PC-9 (cell line): ENCODE results near the gene OR5K2. TPM values are rescaled to one million over a fixed set of nuclear protein-coding genes. Genes with fewer than 3 reads are reported as not detected.

Experiments used
- BruUV-seq: library from RNA; stranded (reverse); fragments of 400-500 nt; replicated peaks from 2 replicates; lab custom pipeline; 2021; lab: Mats Ljungman, UMichigan
- CTCF ChIA-PET: fragments of 300-600 bp; sonication (Branson Sonifier 250); formaldehyde crosslinking; loops from one replicate; lab custom pipeline; 2022; ENCODE audit warnings: antibody characterized with exemption; lab: Charles Lee
- POLR2A ChIA-PET: fragments of 300-600 bp; sonication (Branson Sonifier 250); formaldehyde crosslinking; loops from one replicate; lab custom pipeline; 2022; ENCODE audit warnings: antibody characterized with exemption; ENCODE audit not compliant: unreplicated experiment; lab: Charles Lee
- DNase-seq, 2 experiments: peaks; one replicate each; pipeline versions ENCODE4 v3.0.0 to v3.0.0-alpha.2; 2015 to 2022; ENCODE audit warnings: mixed read lengths in 1 of 2
- H2AFZ ChIP-seq: fragments of 200-600 bp; sonication (generic); 2 replicates; pipeline ENCODE4 v1.8.1; 2017; ENCODE audit warnings: antibody characterized with exemption
- H3F3A ChIP-seq: fragments of 200-600 bp; sonication (generic); 2 replicates; pipeline ENCODE4 v1.8.1; 2017; ENCODE audit warnings: antibody characterized with exemption, mild to moderate bottlenecking, low read depth; ENCODE audit not compliant: insufficient read depth
- H3K27ac ChIP-seq: fragments of 200-600 bp; sonication (generic); 2 replicates; pipeline ENCODE4 v1.6.1; 2016; ENCODE audit warnings: mixed run types
- H3K27me3 ChIP-seq: fragments of 200-600 bp; sonication (generic); 2 replicates; pipeline ENCODE4 v1.6.1; 2016; ENCODE audit warnings: low read depth, mixed run types; ENCODE audit not compliant: insufficient read depth
- H3K36me3 ChIP-seq: fragments of 200-600 bp; sonication (generic); 2 replicates; pipeline ENCODE4 v1.6.1; 2016; ENCODE audit warnings: low read depth, mixed run types
- H3K4me1 ChIP-seq: fragments of 200-600 bp; sonication (generic); replicated peaks from 2 replicates; pipeline ENCODE4 v1.6.1; 2016; ENCODE audit warnings: mixed run types; ENCODE audit not compliant: insufficient read depth
- H3K4me2 ChIP-seq: fragments of 200-600 bp; sonication (generic); 2 replicates; pipeline ENCODE4 v1.6.1; 2017; ENCODE audit warnings: mixed run types
- H3K4me3 ChIP-seq: fragments of 200-600 bp; sonication (generic); 2 replicates; pipeline ENCODE4 v1.6.1; 2016; ENCODE audit warnings: mixed run types
- H3K79me2 ChIP-seq: fragments of 200-600 bp; sonication (generic); 2 replicates; pipeline ENCODE4 v1.6.1; 2017; ENCODE audit warnings: low read depth, mixed run types
- H3K9me2 ChIP-seq: fragments of 200-600 bp; sonication (generic); 2 replicates; pipeline ENCODE4 v1.8.1; 2017; ENCODE audit warnings: mild to moderate bottlenecking; ENCODE audit not compliant: insufficient read depth
- H3K9me3 ChIP-seq: fragments of 200-600 bp; sonication (generic); 2 replicates; pipeline ENCODE4 v1.8.1; 2016; ENCODE audit warnings: low read depth; ENCODE audit not compliant: insufficient read depth
- H4K20me1 ChIP-seq: fragments of 200-600 bp; sonication (generic); 2 replicates; pipeline ENCODE4 v1.8.1; 2017; ENCODE audit not compliant: insufficient read depth
- CTCF ChIP-seq: fragments of 200-600 bp; sonication (generic); conservative IDR thresholded peaks from 2 replicates; pipeline ENCODE4 v1.6.1; 2017; ENCODE audit warnings: mixed run types, antibody characterized with exemption, mild to moderate bottlenecking, moderate library complexity
- EZH2 ChIP-seq: fragments of 200-600 bp; sonication (generic); IDR thresholded peaks from 2 replicates; pipeline ENCODE4 v1.8.0; 2017; ENCODE audit warnings: antibody characterized with exemption, low read depth
- intact Hi-C: fragments of 100-400 bp; cut with micrococcal nuclease; formaldehyde crosslinking; loops from one replicate; pipeline ENCODE4 v1.10.0; 2022; ENCODE audit not compliant: unreplicated experiment
- total RNA-seq: library from RNA; stranded (reverse); gene quantifications from 2 replicates; pipeline ENCODE4 v1.2.3, GENCODE V29; 2021

Gene OR5K2
- total RNA-seq, 1 experiment from 2014 or later: not detected

- intact Hi-C loops: loop anchor here (1.0 to 5.0 kb wide), 5 partner anchors 9 to 178 kb away; partner anchors contain the start of gene CPOX
- Histone ChIP-seq H3K4me2 (peak overlapping the region; percentile 90), H3K4me3 (peak overlapping the region; percentile 83), H3K79me2 (peaks cover 50% of the 10 kb centered on the region), H3K36me3 (peaks cover 40% of the 10 kb centered on the region), H3K27me3 (no peaks in the 10 kb centered on the region), H3F3A (peaks cover 17% of the 10 kb centered on the region), H3K9me3 (no peaks in the 10 kb centered on the region), H2AFZ (peak overlapping the region; percentile 84), H4K20me1 (no peaks in the 10 kb centered on the region), H3K27ac (peak overlapping the region; percentile 86), H3K4me1 (peaks cover 22% of the 10 kb centered on the region), H3K9me2 (no peaks in the 10 kb centered on the region)
- ChIA-PET CTCF (interaction anchor here (0.6 kb wide), 1 partner anchor 25 kb away, joined by 4 read pairs; no protein-coding TSS in a partner anchor), POLR2A (interaction anchor here (0.5 to 1.1 kb wide), 4 partner anchors 9 to 354 kb away, joined by 3 to 11 read pairs (median 5); no protein-coding TSS in a partner anchor)
- peak; percentile 47 to 82 for DNase-seq
- 0 out of 2 replicates have a peak, but pooled peaks have one; percentile 18 for TF ChIP-seq CTCF
- TF ChIP-seq EZH2: no peak
- BruUV-seq: TSS peak; percentile 59
These were observed 24.5 kb downstream of the OR5K2 start for GRCh38 chr3:98521897-98522543.

- Histone ChIP-seq H3K36me3 (peaks cover 35% of the 10 kb centered on the region), H3K79me2 (peaks cover 48% of the 10 kb centered on the region), H3K27ac (peak within 1 kb of the TSS; percentile 86), H3K4me1 (peaks cover 22% of the 10 kb centered on the region), H4K20me1 (no peaks in the 10 kb centered on the region), H3K27me3 (no peaks in the 10 kb centered on the region), H3K9me2 (no peaks in the 10 kb centered on the region), H3K4me2 (peak within 1 kb of the TSS; percentile 90), H3K9me3 (no peaks in the 10 kb centered on the region), H2AFZ (peak within 1 kb of the TSS; percentile 84), H3F3A (peaks cover 17% of the 10 kb centered on the region), H3K4me3 (peak within 1 kb of the TSS; percentile 83)
- POLR2A ChIA-PET: interaction anchor here (0.6 to 1.1 kb wide), 8 partner anchors 10 to 121 kb away, joined by 3 to 11 read pairs (median 6); partner anchors contain the start of gene CPOX
- TF ChIP-seq CTCF: no peak
- TF ChIP-seq EZH2: no peak
- CTCF ChIA-PET: interaction anchor here (0.6 to 0.7 kb wide), 2 partner anchors 26 to 80 kb away, joined by 4 read pairs; no protein-coding TSS in a partner anchor
- DNase-seq: peak; percentile 96 to 98
- intact Hi-C loops: loop anchor here (1.0 to 5.0 kb wide), 5 partner anchors 9 to 178 kb away; partner anchors contain the start of gene CPOX
- TSS peak; percentile 24 for BruUV-seq
These were observed 25.2 kb downstream of the OR5K2 start, which contains the start of gene CLDND1 for GRCh38 chr3:98522544-98523281. Gene CLDND1, minus strand, starts transcription at chr3:98522902. Its CDS starts 1,478 bp downstream, at chr3:98521424.

GRCh38 chr3:98525494-98525893 lies 28.0 kb downstream of the OR5K2 start:
- no peak for DNase-seq
- H4K20me1 ChIP-seq: no peaks in the 10 kb centered on the region
- H3K36me3 ChIP-seq: peaks cover 7% of the 10 kb centered on the region
- no peaks in the 10 kb centered on the region for H3K9me3 ChIP-seq
- H3K27ac ChIP-seq: no peak overlapping the region
- TF ChIP-seq EZH2: no peak
- no peak for TF ChIP-seq CTCF
- H3K4me2 ChIP-seq: no peak overlapping the region
- no TSS peak for BruUV-seq
- H2AFZ ChIP-seq: peak overlapping the region; percentile 10; the same call in 1 of the 2 replicates
- ChIA-PET CTCF (no interaction called here), POLR2A (interaction anchor here (0.8 kb wide), 1 partner anchor 29 kb away, joined by 12 read pairs; no protein-coding TSS in a partner anchor)
- H3F3A ChIP-seq: peaks cover 17% of the 10 kb centered on the region
- no peak overlapping the region for H3K4me3 ChIP-seq
- peaks cover 16% of the 10 kb centered on the region for H3K4me1 ChIP-seq
- H3K79me2 ChIP-seq: peaks cover 20% of the 10 kb centered on the region
- H3K27me3 ChIP-seq: no peaks in the 10 kb centered on the region
- H3K9me2 ChIP-seq: no peaks in the 10 kb centered on the region
- intact Hi-C loops: no loop called here
